SK-N-MC (cell line): ENCODE measurements around the gene BMERB1.

Experiments
- EZH2 ChIP-seq: fragments of 200-600 bp; sonication (generic); IDR thresholded peaks from one replicate; pipeline ENCODE4 v1.6.1; 2017; ENCODE audit warnings: antibody characterized with exemption
- FOXP2 ChIP-seq: optimal IDR thresholded peaks from 2 replicates; pipeline ENCODE3; 2011; ENCODE audit warnings: mild to moderate bottlenecking, moderate library complexity; ENCODE audit not compliant: insufficient read depth; ENCODE audit errors: extremely low read length, control extremely low read depth
- POLR2AphosphoS5 ChIP-seq: IDR thresholded peaks from 2 replicates; pipeline ENCODE4 v1.6.1; 2012; ENCODE audit warnings: mild to moderate bottlenecking, low read depth, low read length, borderline replicate concordance

DNA sequence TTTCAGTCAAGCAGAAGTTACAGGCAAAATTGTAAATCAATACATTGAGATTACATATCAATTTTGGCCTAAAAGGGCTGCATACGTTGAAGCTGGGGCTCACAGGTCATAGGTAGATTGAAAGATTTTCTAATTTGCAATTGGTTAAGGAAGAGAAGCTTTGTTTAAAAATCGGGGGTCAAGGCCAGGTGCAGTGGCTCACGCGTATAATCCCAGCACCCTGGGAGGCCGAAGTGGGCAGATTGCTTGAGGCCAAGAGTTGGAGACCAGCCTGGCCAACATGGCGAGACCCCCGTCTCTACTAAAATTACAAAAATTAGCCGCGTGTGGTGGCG, 140.2 kb downstream of the BMERB1 start:
- TF ChIP-seq EZH2 (no peak), POLR2AphosphoS5 (no peak), FOXP2 (no peak)
